ENCODE data around the gene FOXO1. TPM values are rescaled to one million over a fixed set of nuclear protein-coding genes. Genes with fewer than 3 reads are reported as not detected.
A peak's percentile ranks its signal among the peaks of the same experiment; 100 is the strongest.

FOXO1 gene
- total RNA-seq, 2 donors from 2014 or later = 20.1 to 29.7 TPM

DNA sequence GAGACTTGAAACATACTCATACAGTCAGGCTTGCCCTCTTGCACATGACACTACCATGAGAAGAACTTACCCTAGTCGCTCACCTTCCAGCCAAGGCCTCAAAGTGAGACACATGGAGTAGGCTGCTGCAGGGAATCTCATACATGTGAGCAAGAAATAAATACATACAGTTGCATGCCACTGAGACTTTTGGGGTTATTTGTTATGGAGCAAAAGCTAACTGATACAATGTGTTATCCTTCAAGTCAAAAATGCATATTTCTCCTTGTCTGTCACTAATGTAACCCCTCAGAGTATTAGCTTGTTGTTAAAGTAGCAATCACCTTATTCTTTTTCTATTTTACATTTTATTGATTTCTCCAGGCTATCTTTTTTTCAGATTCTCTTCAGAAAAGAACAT is 58.1 kb downstream of the FOXO1 start:
- Histone ChIP-seq H3K4me3 (ENCODE audit: low read length) (no peak overlapping the region), H3K4me1 (ENCODE audit: control insufficient read depth, insufficient read depth, low read length) (peaks cover 5% of the 10 kb centered on the region), H3K27me3 (ENCODE audit: control insufficient read depth, insufficient read depth, low read length, poor library complexity, severe bottlenecking) (no peaks in the 10 kb centered on the region), H3K9me3 (ENCODE audit: control insufficient read depth, low read length) (peaks cover 8% of the 10 kb centered on the region), H3K9ac (ENCODE audit: extremely low read depth, low read length, poor library complexity, severe bottlenecking) (no peak overlapping the region), H3K27ac (ENCODE audit: low read depth, low read length) (no peak overlapping the region), H3K36me3 (ENCODE audit: control insufficient read depth, insufficient read depth, low read length) (no peaks in the 10 kb centered on the region)
- WGBS, 2 experiments (ENCODE audit: insufficient coverage in 1 of 2, insufficient read length in 1 of 2) = 100% methylated on average over 1 of the region's 1 CpG
- Mint-ChIP-seq H3K9me3 (no peaks in the 10 kb centered on the region), H3K4me3 (no peak overlapping the region), H3K4me1 (peaks cover 32% of the 10 kb centered on the region), H3K27ac (no peak overlapping the region), H3K27me3 (ENCODE audit: insufficient read depth) (no peaks in the 10 kb centered on the region), H3K36me3 (ENCODE audit: low read depth) (peaks cover 9% of the 10 kb centered on the region)
- TF ChIP-seq, protein P1, sequence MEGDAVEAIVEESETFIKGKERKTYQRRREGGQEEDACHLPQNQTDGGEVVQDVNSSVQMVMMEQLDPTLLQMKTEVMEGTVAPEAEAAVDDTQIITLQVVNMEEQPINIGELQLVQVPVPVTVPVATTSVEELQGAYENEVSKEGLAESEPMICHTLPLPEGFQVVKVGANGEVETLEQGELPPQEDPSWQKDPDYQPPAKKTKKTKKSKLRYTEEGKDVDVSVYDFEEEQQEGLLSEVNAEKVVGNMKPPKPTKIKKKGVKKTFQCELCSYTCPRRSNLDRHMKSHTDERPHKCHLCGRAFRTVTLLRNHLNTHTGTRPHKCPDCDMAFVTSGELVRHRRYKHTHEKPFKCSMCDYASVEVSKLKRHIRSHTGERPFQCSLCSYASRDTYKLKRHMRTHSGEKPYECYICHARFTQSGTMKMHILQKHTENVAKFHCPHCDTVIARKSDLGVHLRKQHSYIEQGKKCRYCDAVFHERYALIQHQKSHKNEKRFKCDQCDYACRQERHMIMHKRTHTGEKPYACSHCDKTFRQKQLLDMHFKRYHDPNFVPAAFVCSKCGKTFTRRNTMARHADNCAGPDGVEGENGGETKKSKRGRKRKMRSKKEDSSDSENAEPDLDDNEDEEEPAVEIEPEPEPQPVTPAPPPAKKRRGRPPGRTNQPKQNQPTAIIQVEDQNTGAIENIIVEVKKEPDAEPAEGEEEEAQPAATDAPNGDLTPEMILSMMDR (conservative IDR thresholded peaks at IDR 0.05) = no peak
- DNase-seq = no peak

DNA sequence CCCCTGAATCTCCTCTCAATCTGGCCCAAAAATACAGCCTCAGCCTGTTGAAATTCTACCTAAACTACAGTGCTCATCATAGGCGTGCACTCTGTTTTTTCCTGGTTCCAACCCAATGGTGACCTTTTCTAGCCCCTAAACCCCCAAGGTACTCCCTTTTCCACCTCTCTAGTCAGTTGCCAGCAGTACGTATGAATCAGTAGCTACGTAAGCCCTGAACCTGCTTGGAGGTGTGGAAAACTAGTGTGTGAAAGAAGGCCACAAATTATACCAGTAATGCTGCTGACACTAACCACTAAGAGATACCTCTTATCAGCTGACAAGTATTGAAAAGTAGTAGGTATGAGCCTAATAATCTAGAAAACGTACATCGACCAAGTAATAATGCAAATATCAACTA is 60.9 kb downstream of the FOXO1 start:
- H3K9me3 Mint-ChIP-seq = no peaks in the 10 kb centered on the region
- H3K36me3 Mint-ChIP-seq (ENCODE audit: low read depth) = peaks cover 9% of the 10 kb centered on the region
- peak overlapping the region; percentile 2 for H3K27ac Mint-ChIP-seq
- no peak overlapping the region for H3K9ac ChIP-seq (ENCODE audit: extremely low read depth, low read length, poor library complexity, severe bottlenecking)
- H3K4me3 Mint-ChIP-seq = no peak overlapping the region
- H3K4me1 Mint-ChIP-seq = peaks cover 17% of the 10 kb centered on the region
- H3K9me3 ChIP-seq (ENCODE audit: control insufficient read depth, low read length) = peaks cover 8% of the 10 kb centered on the region
- no peak for DNase-seq
- 93% methylated on average over 3 of the region's 5 CpGs; no CpG with 5 or more reads in 1 of the 2 experiments for WGBS, 2 experiments (ENCODE audit: insufficient coverage in 1 of 2, insufficient read length in 1 of 2)
- H3K4me1 ChIP-seq (ENCODE audit: control insufficient read depth, insufficient read depth, low read length) = peaks cover 3% of the 10 kb centered on the region
- H3K36me3 ChIP-seq (ENCODE audit: control insufficient read depth, insufficient read depth, low read length) = no peaks in the 10 kb centered on the region
- H3K4me3 ChIP-seq (ENCODE audit: low read length) = no peak overlapping the region
- H3K27ac ChIP-seq (ENCODE audit: low read depth, low read length) = no peak overlapping the region
- no peaks in the 10 kb centered on the region for H3K27me3 ChIP-seq (ENCODE audit: control insufficient read depth, insufficient read depth, low read length, poor library complexity, severe bottlenecking)
- TF ChIP-seq, protein P1 (conservative IDR thresholded peaks at IDR 0.05) = no peak
- no peaks in the 10 kb centered on the region for H3K27me3 Mint-ChIP-seq (ENCODE audit: insufficient read depth)

DNA sequence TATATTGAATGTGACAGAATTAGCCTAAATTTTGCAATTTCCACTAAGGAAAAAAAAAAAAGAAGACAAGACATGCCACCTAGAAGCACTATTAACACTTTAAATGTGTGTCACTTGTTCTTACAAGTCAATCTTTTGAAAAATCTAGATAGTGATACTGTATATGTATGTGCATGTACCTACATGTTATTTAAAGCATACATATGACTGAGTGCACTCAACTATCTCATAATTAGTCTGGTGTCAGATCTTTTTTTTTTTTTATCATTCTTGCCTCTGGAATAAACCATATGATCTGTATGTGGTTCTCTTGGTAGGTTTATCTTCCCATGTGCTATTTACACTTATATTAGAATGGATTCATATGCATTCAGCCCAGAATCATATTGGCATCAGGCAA is 62.3 kb downstream of the FOXO1 start:
- Mint-ChIP-seq H3K4me3 (no peak overlapping the region), H3K27ac (no peak overlapping the region), H3K27me3 (ENCODE audit: insufficient read depth) (no peaks in the 10 kb centered on the region), H3K36me3 (ENCODE audit: low read depth) (peaks cover 9% of the 10 kb centered on the region), H3K4me1 (peaks cover 25% of the 10 kb centered on the region), H3K9me3 (no peaks in the 10 kb centered on the region)
- Histone ChIP-seq H3K4me1 (ENCODE audit: control insufficient read depth, insufficient read depth, low read length) (peaks cover 3% of the 10 kb centered on the region), H3K9ac (ENCODE audit: extremely low read depth, low read length, poor library complexity, severe bottlenecking) (no peak overlapping the region), H3K9me3 (ENCODE audit: control insufficient read depth, low read length) (peaks cover 8% of the 10 kb centered on the region), H3K27me3 (ENCODE audit: control insufficient read depth, insufficient read depth, low read length, poor library complexity, severe bottlenecking) (no peaks in the 10 kb centered on the region), H3K4me3 (ENCODE audit: low read length) (no peak overlapping the region), H3K36me3 (ENCODE audit: control insufficient read depth, insufficient read depth, low read length) (no peaks in the 10 kb centered on the region), H3K27ac (ENCODE audit: low read depth, low read length) (no peak overlapping the region)
- TF ChIP-seq, protein P1 (conservative IDR thresholded peaks at IDR 0.05) = no peak
- no peak for DNase-seq
